Measurements from ENCODE around the gene TANGO2. TPM values are rescaled to one million over a fixed set of nuclear protein-coding genes. Genes with fewer than 3 reads are reported as not detected.

TANGO2 gene
- total and polyA plus RNA-seq, 7 experiments from 2014 or later, result 20.0 to 43.1 (median 38.6) TPM

DNA sequence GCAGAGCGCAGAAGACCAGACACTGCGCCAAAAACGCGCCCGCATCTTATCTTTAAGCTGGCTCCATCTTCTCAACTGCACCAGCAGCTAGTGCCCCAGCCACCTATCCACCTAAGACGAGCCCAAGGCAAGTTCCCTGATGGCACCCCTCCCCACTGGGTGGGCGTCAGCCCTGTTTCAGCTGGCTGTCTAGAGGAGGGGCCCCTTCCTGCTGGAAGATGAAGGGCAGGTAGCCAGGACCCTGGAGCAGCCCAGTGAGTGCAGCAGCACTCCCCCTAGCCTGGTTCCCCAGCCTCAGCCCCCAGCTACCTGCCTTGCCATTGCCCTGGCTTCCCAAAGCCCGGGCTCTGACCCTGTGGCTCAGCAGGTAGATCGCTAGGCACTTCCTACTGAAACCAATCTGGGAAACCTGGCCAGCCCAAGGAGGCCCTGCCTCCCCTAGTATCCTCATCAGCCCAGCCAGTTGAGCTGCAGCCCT, 32.5 kb upstream of the TANGO2 start:
- Mint-ChIP-seq H3K9me3 (no peaks in the 10 kb centered on the region), H3K4me3 (peak overlapping the region; percentile 13 to 83 (median 58)), H3K4me1 (peaks cover 0 to 3% (median 2%) of the 10 kb centered on the region in 7 donors), H3K27me3 (peaks cover 0 to 7% (median 0%) of the 10 kb centered on the region in 5 donors), H3K27ac (no peak overlapping the region), H3K36me3 (no peaks in the 10 kb centered on the region)
- Histone ChIP-seq H3K27ac (ENCODE audit: low read depth, low read length) (no peak overlapping the region), H3K36me3 (ENCODE audit: control insufficient read depth in 2 of 3, insufficient read depth in 3 of 3, low read length in 3 of 3) (no peaks in the 10 kb centered on the region), H3K4me3 (ENCODE audit: low read length) (no peak overlapping the region), H3K9me3 (ENCODE audit: control insufficient read depth in 2 of 3, low read length in 3 of 3) (no peaks in the 10 kb centered on the region), H3K4me1 (ENCODE audit: control insufficient read depth in 2 of 2, insufficient read depth in 2 of 2, low read length in 2 of 2) (no peaks in the 10 kb centered on the region), H3K27me3 (ENCODE audit: control insufficient read depth in 2 of 2, insufficient read depth in 2 of 2, low read length in 2 of 2) (no peaks in the 10 kb centered on the region)
- ATAC-seq (no peak), DNase-seq (no peak)
- ChIA-PET POLR2A (no interaction called here), CTCF (no interaction called here)
- intact Hi-C loops (cut with micrococcal nuclease), result loop anchor here in 1 of 2 donors (10.0 kb wide), 1 partner anchor 306 kb away; no protein-coding TSS in a partner anchor

DNA sequence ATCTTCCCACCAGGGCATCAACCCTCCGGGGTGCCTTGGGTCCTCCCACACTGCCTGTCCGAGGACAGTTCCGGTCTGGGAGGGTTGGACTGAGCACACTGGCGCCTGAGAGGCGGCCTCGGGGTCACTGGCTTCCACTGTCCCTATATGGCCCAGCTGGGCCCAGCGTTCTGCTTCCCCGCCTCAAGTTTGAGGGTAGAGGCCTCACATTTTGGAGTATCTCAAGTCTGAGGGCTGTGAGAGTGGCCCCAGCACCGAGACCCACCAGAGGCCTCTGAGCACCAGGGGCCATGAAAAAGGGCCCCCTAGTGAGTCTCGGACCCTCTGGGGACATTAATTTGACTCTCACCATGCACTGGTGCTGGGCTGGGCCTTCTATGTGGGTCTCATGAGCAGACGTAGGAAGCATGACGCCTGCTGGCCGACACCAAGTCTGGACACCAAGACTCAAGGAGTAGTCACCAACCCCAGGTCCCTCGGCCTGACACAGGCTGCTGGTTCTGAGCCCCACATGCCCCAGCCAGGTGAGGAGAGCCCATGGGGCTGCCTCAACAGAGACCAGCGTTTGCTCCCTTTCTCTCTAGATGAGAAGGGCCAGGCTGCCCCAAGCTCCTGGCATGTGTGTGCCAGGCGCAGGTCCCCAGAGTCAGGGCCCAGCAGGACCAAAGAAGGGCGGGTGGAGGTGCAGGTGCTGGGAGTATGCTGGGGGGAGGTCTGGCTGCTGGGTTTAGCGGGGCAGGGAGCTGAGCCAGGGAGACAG, 31.8 kb upstream of the TANGO2 start:
- H3K27ac ChIP-seq (ENCODE audit: low read depth, low read length), result no peak overlapping the region
- H3K36me3 ChIP-seq (ENCODE audit: control insufficient read depth in 2 of 3, insufficient read depth in 3 of 3, low read length in 3 of 3), result no peaks in the 10 kb centered on the region
- Mint-ChIP-seq H3K9me3 (no peaks in the 10 kb centered on the region), H3K4me1 (peaks cover 0 to 4% (median 2%) of the 10 kb centered on the region in 7 donors), H3K27me3 (peaks cover 0 to 7% (median 0%) of the 10 kb centered on the region in 5 donors), H3K27ac (no peak overlapping the region), H3K4me3 (peak overlapping the region in 1 of 10 donors; percentile 22), H3K36me3 (no peaks in the 10 kb centered on the region)
- intact Hi-C loops (cut with micrococcal nuclease), result loop anchor here in 1 of 2 donors (10.0 kb wide), 1 partner anchor 306 kb away; no protein-coding TSS in a partner anchor
- POLR2A ChIA-PET, result interaction anchor here (1.7 kb wide), 1 partner anchor 26 kb away, joined by 3 read pairs; no protein-coding TSS in a partner anchor
- DNase-seq (no peak), ATAC-seq (no peak)
- CTCF ChIA-PET, result no interaction called here
- no peak overlapping the region for H3K4me3 ChIP-seq (ENCODE audit: low read length)
- no peaks in the 10 kb centered on the region for H3K27me3 ChIP-seq (ENCODE audit: control insufficient read depth in 2 of 2, insufficient read depth in 2 of 2, low read length in 2 of 2)
- H3K4me1 ChIP-seq (ENCODE audit: control insufficient read depth in 2 of 2, insufficient read depth in 2 of 2, low read length in 2 of 2), result no peaks in the 10 kb centered on the region
- no peaks in the 10 kb centered on the region for H3K9me3 ChIP-seq (ENCODE audit: control insufficient read depth in 2 of 3, low read length in 3 of 3)

GRCh38 chr22:19989725-19990067, 31.2 kb upstream of the TANGO2 start:
- ATAC-seq, result no peak
- Histone ChIP-seq H3K4me3 (ENCODE audit: low read length) (no peak overlapping the region), H3K4me1 (ENCODE audit: control insufficient read depth in 2 of 2, insufficient read depth in 2 of 2, low read length in 2 of 2) (no peaks in the 10 kb centered on the region), H3K27ac (ENCODE audit: low read depth, low read length) (no peak overlapping the region), H3K36me3 (ENCODE audit: control insufficient read depth in 2 of 3, insufficient read depth in 3 of 3, low read length in 3 of 3) (no peaks in the 10 kb centered on the region), H3K27me3 (ENCODE audit: control insufficient read depth in 2 of 2, insufficient read depth in 2 of 2, low read length in 2 of 2) (no peaks in the 10 kb centered on the region), H3K9me3 (ENCODE audit: control insufficient read depth in 2 of 3, low read length in 3 of 3) (no peaks in the 10 kb centered on the region)
- intact Hi-C loops (cut with micrococcal nuclease), result loop anchor here in 1 of 2 donors (10.0 kb wide), 1 partner anchor 305 kb away; no protein-coding TSS in a partner anchor
- Mint-ChIP-seq H3K36me3 (no peaks in the 10 kb centered on the region), H3K9me3 (no peaks in the 10 kb centered on the region), H3K27ac (peak overlapping the region in 2 of 9 donors; percentile 25 to 49), H3K4me1 (peaks cover 0 to 4% (median 2%) of the 10 kb centered on the region in 7 donors), H3K4me3 (peak overlapping the region in 3 of 10 donors; percentile 23 to 48 (median 43)), H3K27me3 (peaks cover 0 to 7% (median 0%) of the 10 kb centered on the region in 5 donors)
- POLR2A ChIA-PET, result interaction anchor here (1.7 kb wide), 1 partner anchor 26 kb away, joined by 3 read pairs; no protein-coding TSS in a partner anchor
- CTCF ChIA-PET, result no interaction called here
- DNase-seq, result no peak

DNA sequence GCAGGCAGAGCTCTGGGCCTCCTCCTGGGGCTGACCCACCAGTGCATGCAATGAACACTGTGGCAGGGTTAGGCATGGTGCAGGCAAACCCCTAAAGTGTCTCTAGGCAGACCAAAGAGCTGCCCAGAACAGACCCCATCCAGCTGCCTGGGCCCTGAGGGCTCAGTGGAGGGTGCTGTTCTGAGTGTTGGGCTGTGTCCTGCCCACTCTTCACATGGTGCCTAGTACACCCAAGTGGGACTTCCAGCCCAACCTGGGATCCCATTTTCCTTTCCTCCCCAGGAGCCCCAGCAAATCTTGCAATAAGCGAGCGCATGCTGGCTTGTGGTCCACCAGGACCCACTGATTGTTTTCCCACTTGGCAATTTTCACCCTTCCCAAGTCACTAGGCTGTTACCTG, 30.7 kb upstream of the TANGO2 start:
- H3K4me1 ChIP-seq (ENCODE audit: control insufficient read depth in 2 of 2, insufficient read depth in 2 of 2, low read length in 2 of 2), result no peaks in the 10 kb centered on the region
- ChIA-PET CTCF (no interaction called here), POLR2A (interaction anchor here (1.7 kb wide), 1 partner anchor 25 kb away, joined by 3 read pairs; no protein-coding TSS in a partner anchor)
- no peak for DNase-seq
- Mint-ChIP-seq H3K36me3 (no peaks in the 10 kb centered on the region), H3K27me3 (peaks cover 0 to 7% (median 0%) of the 10 kb centered on the region in 5 donors), H3K4me3 (peak overlapping the region in 1 of 10 donors; percentile 25), H3K9me3 (no peaks in the 10 kb centered on the region), H3K27ac (no peak overlapping the region), H3K4me1 (peaks cover 0 to 4% (median 0%) of the 10 kb centered on the region in 7 donors)
- ATAC-seq, result no peak
- intact Hi-C loops (cut with micrococcal nuclease), result no loop called here
- no peak overlapping the region for H3K4me3 ChIP-seq (ENCODE audit: low read length)
- no peaks in the 10 kb centered on the region for H3K27me3 ChIP-seq (ENCODE audit: control insufficient read depth in 2 of 2, insufficient read depth in 2 of 2, low read length in 2 of 2)
- no peak overlapping the region for H3K27ac ChIP-seq (ENCODE audit: low read depth, low read length)
- H3K36me3 ChIP-seq (ENCODE audit: control insufficient read depth in 2 of 3, insufficient read depth in 3 of 3, low read length in 3 of 3), result no peaks in the 10 kb centered on the region
- no peaks in the 10 kb centered on the region for H3K9me3 ChIP-seq (ENCODE audit: control insufficient read depth in 2 of 3, low read length in 3 of 3)

GRCh38 chr22:19990609-19991394, 30.1 kb upstream of the TANGO2 start:
- H3K27ac Mint-ChIP-seq, result peak overlapping the region in 1 of 9 donors; percentile 77

DNA sequence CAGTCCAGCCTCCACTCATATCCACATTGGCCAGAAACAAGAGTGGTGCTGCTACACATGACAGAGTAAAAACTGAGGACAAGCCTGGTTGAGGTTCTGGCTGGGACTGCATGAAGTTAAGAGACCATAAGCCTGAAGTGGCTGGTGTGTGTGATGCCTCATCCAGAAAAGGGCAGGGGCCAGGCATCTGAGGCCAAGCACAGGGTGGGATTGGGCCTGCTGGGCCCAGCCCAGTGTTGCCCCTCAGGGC, 29.6 kb upstream of the TANGO2 start:
- H3K27ac ChIP-seq (ENCODE audit: low read depth, low read length), result no peak overlapping the region
- H3K36me3 Mint-ChIP-seq, result no peaks in the 10 kb centered on the region
- H3K9me3 Mint-ChIP-seq, result no peaks in the 10 kb centered on the region
- H3K27me3 ChIP-seq (ENCODE audit: control insufficient read depth in 2 of 2, insufficient read depth in 2 of 2, low read length in 2 of 2), result no peaks in the 10 kb centered on the region
- H3K4me3 Mint-ChIP-seq, result no peak overlapping the region
- H3K4me1 Mint-ChIP-seq, result peaks cover 0 to 3% (median 0%) of the 10 kb centered on the region in 7 donors
- ChIA-PET POLR2A (no interaction called here), CTCF (no interaction called here)
- no peak overlapping the region for H3K4me3 ChIP-seq (ENCODE audit: low read length)
- H3K36me3 ChIP-seq (ENCODE audit: control insufficient read depth in 2 of 3, insufficient read depth in 3 of 3, low read length in 3 of 3), result no peaks in the 10 kb centered on the region
- intact Hi-C loops (cut with micrococcal nuclease), result no loop called here
- H3K9me3 ChIP-seq (ENCODE audit: control insufficient read depth in 2 of 3, low read length in 3 of 3), result no peaks in the 10 kb centered on the region
- H3K4me1 ChIP-seq (ENCODE audit: control insufficient read depth in 2 of 2, insufficient read depth in 2 of 2, low read length in 2 of 2), result no peaks in the 10 kb centered on the region
- no peak for DNase-seq
- peak overlapping the region in 1 of 9 donors; percentile 77 for H3K27ac Mint-ChIP-seq
- no peak for ATAC-seq
- H3K27me3 Mint-ChIP-seq, result peaks cover 0 to 5% (median 0%) of the 10 kb centered on the region in 5 donors

More at GRCh38 chr22:19990609-19991394, 30.1 kb upstream of the TANGO2 start:
- Mint-ChIP-seq H3K27me3 (peaks cover 0 to 5% (median 0%) of the 10 kb centered on the region in 5 donors), H3K4me3 (no peak overlapping the region), H3K9me3 (no peaks in the 10 kb centered on the region), H3K4me1 (peaks cover 0 to 3% (median 0%) of the 10 kb centered on the region in 7 donors), H3K36me3 (no peaks in the 10 kb centered on the region)
- no peaks in the 10 kb centered on the region for H3K36me3 ChIP-seq (ENCODE audit: control insufficient read depth in 2 of 3, insufficient read depth in 3 of 3, low read length in 3 of 3)
- H3K27ac ChIP-seq (ENCODE audit: low read depth, low read length), result no peak overlapping the region
- intact Hi-C loops (cut with micrococcal nuclease), result no loop called here
- CTCF ChIA-PET, result no interaction called here
- H3K27me3 ChIP-seq (ENCODE audit: control insufficient read depth in 2 of 2, insufficient read depth in 2 of 2, low read length in 2 of 2), result no peaks in the 10 kb centered on the region
- H3K4me3 ChIP-seq (ENCODE audit: low read length), result no peak overlapping the region
- no peak for DNase-seq
- no peaks in the 10 kb centered on the region for H3K4me1 ChIP-seq (ENCODE audit: control insufficient read depth in 2 of 2, insufficient read depth in 2 of 2, low read length in 2 of 2)
- POLR2A ChIA-PET, result interaction anchor here (1.7 kb wide), 1 partner anchor 25 kb away, joined by 3 read pairs; no protein-coding TSS in a partner anchor
- no peak for ATAC-seq
- H3K9me3 ChIP-seq (ENCODE audit: control insufficient read depth in 2 of 3, low read length in 3 of 3), result no peaks in the 10 kb centered on the region
